ENCODE results near the gene FOXP2.

- TF ChIP-seq CTCF (IDR thresholded peaks at IDR 0.05) (no peak), EZH2 (IDR thresholded peaks at IDR 0.05) (no peak), EZH2phosphoT487 (IDR thresholded peaks at IDR 0.05) (no peak)
Observed at GRCh38 chr7:114598946-114599345, 184.3 kb downstream of the FOXP2 start.
